Fibroblast of lung (primary cell): Measurements from ENCODE around the gene SYNDIG1L. TPM values are rescaled to one million over a fixed set of nuclear protein-coding genes. Genes with fewer than 3 reads are reported as not detected.

Experiments used
- DNase-seq, 2 donors: peaks; one replicate each; pipeline versions ENCODE4 v3.0.0 to v3.0.0-alpha.2; 2010; ENCODE audit warnings: low read depth in 2 of 2
- H2AFZ ChIP-seq: 2 replicates; pipeline ENCODE4 v1.5.1; 2012; ENCODE audit warnings: low read length, control low read depth, inconsistent platforms
- H3K27ac ChIP-seq: 2 replicates; pipeline ENCODE4 v1.5.1; 2011; ENCODE audit warnings: low read length, control low read depth; ENCODE audit not compliant: insufficient read depth
- H3K27me3 ChIP-seq: 2 replicates; pipeline ENCODE4 v1.5.1; 2011; ENCODE audit warnings: mild to moderate bottlenecking, low read length; ENCODE audit not compliant: control insufficient read depth, insufficient read depth
- H3K36me3 ChIP-seq: 2 replicates; pipeline ENCODE4 v1.5.1; 2011; ENCODE audit warnings: low read length; ENCODE audit not compliant: control insufficient read depth, insufficient read depth
- H3K4me1 ChIP-seq: 2 replicates; pipeline ENCODE4 v1.5.1; 2011; ENCODE audit warnings: low read length; ENCODE audit not compliant: control insufficient read depth, insufficient read depth; ENCODE audit errors: extremely low read depth
- H3K4me2 ChIP-seq: 2 replicates; pipeline ENCODE4 v1.5.1; 2011; ENCODE audit warnings: low read length, control low read depth; ENCODE audit not compliant: insufficient read depth; ENCODE audit errors: extremely low read depth
- H3K4me3 ChIP-seq, 4 experiments: fragments of 200-600 bp in 1 of 4; sonication (generic) in 1 of 4; replicated peaks in 1 of 4; 2 replicates each; pipeline ENCODE4 v1.5.1; 2011 to 2016; ENCODE audit warnings: low read length in 4 of 4, low read depth in 3 of 4, mild to moderate bottlenecking in 3 of 4, control low read depth in 2 of 4, inconsistent platforms in 1 of 4, mixed read lengths in 1 of 4; ENCODE audit not compliant: insufficient read depth in 1 of 4; ENCODE audit errors: control extremely low read depth in 1 of 4
- H3K79me2 ChIP-seq: 2 replicates; pipeline ENCODE4 v1.5.1; 2012; ENCODE audit warnings: mild to moderate bottlenecking, low read length, inconsistent platforms; ENCODE audit not compliant: control insufficient read depth, insufficient read depth
- H3K9ac ChIP-seq: 2 replicates; pipeline ENCODE4 v1.5.1; 2011; ENCODE audit warnings: mild to moderate bottlenecking, low read length, control low read depth; ENCODE audit not compliant: insufficient read depth
- H3K9me3 ChIP-seq: 2 replicates; pipeline ENCODE4 v1.5.1; 2012; ENCODE audit warnings: low read depth, low read length; ENCODE audit not compliant: control insufficient read depth, insufficient read depth
- H4K20me1 ChIP-seq: 2 replicates; pipeline ENCODE4 v1.5.1; 2011; ENCODE audit warnings: low read length; ENCODE audit not compliant: control insufficient read depth, insufficient read depth; ENCODE audit errors: extremely low read depth
- CTCF ChIP-seq, 2 donors: IDR thresholded peaks in 1 of 2; conservative IDR thresholded peaks in 1 of 2; 1 replicate in 1 of 2; 2 replicates in 1 of 2; pipeline ENCODE4 v1.5.1; 2011 to 2012; ENCODE audit warnings: low read length in 2 of 2, control low read depth in 1 of 2, inconsistent platforms in 1 of 2, low read depth in 1 of 2, mild to moderate bottlenecking in 1 of 2
- EZH2 ChIP-seq: IDR thresholded peaks from 2 replicates; pipeline ENCODE4 v1.5.1; 2012; ENCODE audit warnings: low read length, control low read depth, mild to moderate bottlenecking; ENCODE audit errors: missing control alignments
- polyA plus RNA-seq, 2 donors: library from polyadenylated mRNA; depleted of rRNA in 1 of 2; stranded (reverse) in 1 of 2; unstranded in 1 of 2; fragments of >200 nt; gene quantifications; 2 replicates each; pipeline ENCODE4 v1.2.1, GENCODE V29; 2011 to 2012; ENCODE audit warnings: missing spikeins in 1 of 2
- total RNA-seq: library from RNA; depleted of rRNA; stranded (reverse); fragments of >200 nt; gene quantifications from 2 replicates; pipeline ENCODE4 v1.2.1, GENCODE V29; 2014

Gene SYNDIG1L
- total and polyA plus RNA-seq, 2 donors (not counting 1 experiment from before 2014, with no cell fraction given): not detected

DNA sequence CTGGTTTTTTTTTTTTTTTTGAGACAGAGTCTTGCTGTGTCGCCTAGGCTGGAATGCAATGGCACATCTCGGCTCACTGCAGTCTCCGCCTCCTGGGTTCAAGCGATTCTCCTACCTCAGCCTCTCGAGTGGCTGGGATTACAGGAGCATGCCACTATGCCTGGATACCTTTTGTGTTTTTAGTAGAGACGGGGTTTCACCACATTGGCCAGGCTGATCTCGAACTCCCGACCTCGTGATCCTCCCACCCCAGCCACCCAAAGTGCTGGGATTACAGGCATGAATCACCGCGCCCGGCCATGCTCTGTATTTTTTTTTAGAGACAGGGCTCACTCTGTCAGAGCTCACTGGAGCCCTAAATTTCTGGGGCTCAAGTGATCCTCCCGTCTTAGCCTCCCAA lies 45.2 kb downstream of the SYNDIG1L start:
- TF ChIP-seq CTCF (conservative IDR thresholded peaks at IDR 0.05 in 1 of 2, IDR thresholded peaks at IDR 0.05 in 1 of 2; ENCODE audit: low read depth in 1 of 2, low read length in 2 of 2) (no peak), EZH2 (no peak)
- Histone ChIP-seq H4K20me1 (no peaks in the 10 kb centered on the region), H3K9me3 (no peaks in the 10 kb centered on the region), H3K4me3 (no peak overlapping the region), H3K27ac (no peak overlapping the region), H3K79me2 (no peaks in the 10 kb centered on the region), H3K27me3 (no peaks in the 10 kb centered on the region), H3K9ac (no peak overlapping the region), H3K36me3 (no peaks in the 10 kb centered on the region), H3K4me2 (no peak overlapping the region), H3K4me1 (no peaks in the 10 kb centered on the region), H2AFZ (no peak overlapping the region)
- no peak for DNase-seq

DNA sequence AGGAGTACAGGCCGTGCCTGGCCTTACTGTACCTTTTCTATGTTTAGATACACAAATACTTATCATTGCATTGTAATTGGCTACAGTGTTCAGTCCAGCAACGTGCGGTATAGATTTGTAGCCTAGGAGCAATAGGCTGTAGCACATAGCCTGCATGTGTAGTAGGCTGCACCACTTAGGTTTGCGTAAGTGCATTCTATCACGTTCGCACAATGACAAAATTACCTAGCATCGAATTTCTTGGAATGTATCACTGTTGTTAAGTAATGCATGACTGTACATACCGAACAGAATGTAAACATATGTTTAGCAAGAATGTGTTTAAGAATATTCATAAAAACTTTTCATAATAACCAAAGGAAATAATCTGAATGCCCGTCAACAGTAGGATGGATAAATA lies 45.8 kb downstream of the SYNDIG1L start:
- no peak overlapping the region for H3K4me3 ChIP-seq
- no peaks in the 10 kb centered on the region for H3K36me3 ChIP-seq
- no peaks in the 10 kb centered on the region for H4K20me1 ChIP-seq
- H3K27ac ChIP-seq: no peak overlapping the region
- H3K9me3 ChIP-seq: no peaks in the 10 kb centered on the region
- no peak overlapping the region for H3K4me2 ChIP-seq
- no peak overlapping the region for H3K9ac ChIP-seq
- no peaks in the 10 kb centered on the region for H3K79me2 ChIP-seq
- H2AFZ ChIP-seq: no peak overlapping the region
- DNase-seq: peak in 1 of 2 donors; percentile 20
- no peaks in the 10 kb centered on the region for H3K27me3 ChIP-seq
- TF ChIP-seq CTCF (conservative IDR thresholded peaks at IDR 0.05 in 1 of 2, IDR thresholded peaks at IDR 0.05 in 1 of 2; ENCODE audit: low read depth in 1 of 2, low read length in 2 of 2) (no peak), EZH2 (no peak)
- no peaks in the 10 kb centered on the region for H3K4me1 ChIP-seq

DNA sequence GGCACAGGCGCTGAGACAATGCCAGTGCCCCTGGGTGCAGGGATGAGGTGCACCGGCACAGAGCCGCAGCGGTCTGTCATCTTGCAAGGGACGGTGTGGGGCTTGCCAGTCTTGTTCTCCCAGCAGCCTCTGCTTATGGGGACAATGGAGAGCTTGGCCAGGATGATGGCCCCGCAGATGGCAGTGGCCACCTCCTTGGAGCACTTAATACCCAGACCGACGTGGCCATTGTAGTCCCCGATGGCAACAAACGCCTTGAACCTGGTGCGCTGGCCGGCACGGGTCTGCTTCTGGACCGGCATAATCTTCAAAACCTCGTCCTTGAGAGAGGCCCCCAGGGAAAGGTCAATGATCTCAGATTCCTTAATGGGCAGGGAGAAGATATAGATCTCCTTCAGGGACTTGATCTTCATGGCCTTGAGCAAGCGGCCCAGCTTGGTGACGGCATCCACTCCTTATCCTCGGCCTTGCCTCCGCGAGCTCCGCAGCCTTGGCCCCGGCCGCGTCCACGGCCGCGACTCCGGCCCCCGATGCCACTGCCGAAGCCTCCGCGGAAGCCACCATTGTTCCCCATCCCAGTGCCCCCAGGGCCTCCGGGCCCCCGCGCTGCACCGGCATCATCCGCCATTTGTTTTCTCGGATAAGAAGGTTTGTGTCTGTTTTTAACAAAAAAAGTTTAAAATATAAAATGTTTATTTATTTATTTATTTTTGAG lies 47.9 kb downstream of the SYNDIG1L start:
- H3K36me3 ChIP-seq: no peaks in the 10 kb centered on the region
- no peak overlapping the region for H3K4me2 ChIP-seq
- no peak for TF ChIP-seq EZH2
- TF ChIP-seq CTCF (conservative IDR thresholded peaks at IDR 0.05 in 1 of 2, IDR thresholded peaks at IDR 0.05 in 1 of 2; ENCODE audit: low read depth in 1 of 2, low read length in 2 of 2): no peak
- no peaks in the 10 kb centered on the region for H3K9me3 ChIP-seq
- no peak overlapping the region for H3K9ac ChIP-seq
- H3K79me2 ChIP-seq: no peaks in the 10 kb centered on the region
- no peak overlapping the region for H2AFZ ChIP-seq
- H3K4me1 ChIP-seq: no peaks in the 10 kb centered on the region
- no peaks in the 10 kb centered on the region for H4K20me1 ChIP-seq
- DNase-seq: no peak
- no peaks in the 10 kb centered on the region for H3K27me3 ChIP-seq
- no peak overlapping the region for H3K4me3 ChIP-seq
- no peak overlapping the region for H3K27ac ChIP-seq
